Esophagus squamous epithelium (tissue), 5 donors: ENCODE results near the gene RERE. TPM values are rescaled to one million over a fixed set of nuclear protein-coding genes. Genes with fewer than 3 reads are reported as not detected.

Experiments used
- DNase-seq: peaks from one replicate; lab custom pipeline; 2025; lab: John Stamatoyannopoulos, UW
- H3K27ac ChIP-seq, 4 donors: fragments of 200-600 bp; sonication (generic); one replicate each; pipeline ENCODE4 v1.5.1; 2016 to 2019; ENCODE audit warnings: mild to moderate bottlenecking in 1 of 4
- H3K27me3 ChIP-seq, 4 donors: fragments of 200-600 bp; sonication (generic); 1 replicate in 3 of 4; 2 replicates in 1 of 4; pipeline versions ENCODE4 v1.5.1 to v1.6.0; 2017 to 2021; ENCODE audit warnings: antibody characterized with exemption in 1 of 4
- H3K36me3 ChIP-seq, 3 donors: fragments of 200-600 bp; sonication (generic); one replicate each; pipeline ENCODE4 v1.5.1; 2016 to 2019
- H3K4me1 ChIP-seq, 3 donors: fragments of 200-600 bp; sonication (generic); one replicate each; pipeline ENCODE4 v1.5.1; 2017 to 2019
- H3K4me3 ChIP-seq, 4 donors: fragments of 200-600 bp; sonication (generic); 1 replicate in 3 of 4; 2 replicates in 1 of 4; pipeline ENCODE4 v1.5.1; 2016 to 2019; ENCODE audit warnings: mild to moderate bottlenecking in 2 of 4, moderate library complexity in 1 of 4
- H3K9me3 ChIP-seq, 3 donors: fragments of 200-600 bp; sonication (generic); one replicate each; pipeline ENCODE4 v1.5.1; 2016 to 2019
- CTCF ChIP-seq, 6 experiments: fragments of 450-650 bp in 4 of 6; fragments of 200-600 bp in 2 of 6; sonication (generic) in 2 of 6; IDR thresholded peaks; one replicate each; pipeline ENCODE4 v1.5.1; 2016 to 2019; ENCODE audit warnings: antibody characterized with exemption in 6 of 6, mild to moderate bottlenecking in 4 of 6, moderate library complexity in 4 of 6
- POLR2A ChIP-seq, 4 donors: fragments of 450-650 bp; IDR thresholded peaks; one replicate each; pipeline ENCODE4 v1.6.1; 2017; ENCODE audit warnings: antibody characterized with exemption in 4 of 4, mild to moderate bottlenecking in 4 of 4, moderate library complexity in 3 of 4
- WGBS, 2 donors: methylation state at CpG; one replicate each; pipeline ENCODE4 v1.1.5; 2018; 5-methylcytosine and 5-hydroxymethylcytosine counted together
- intact Hi-C: fragments of 100-400 bp; cut with DNase I; formaldehyde crosslinking; loops from one replicate; pipeline ENCODE4 v1.15.0; 2022
- total RNA-seq, 4 donors: library from RNA; depleted of rRNA; stranded (reverse); fragments of >200 nt; gene quantifications; one replicate each; pipeline ENCODE4 v1.1.0, GENCODE V29; 2016
- donor health status: DM: yes; HTN: yes; CAD: no.

RERE gene
- total RNA-seq, 4 donors from 2014 or later = 27.5 to 56.6 (median 32.1) TPM

- H3K4me1 ChIP-seq = peaks cover 11 to 81% (median 30%) of the 10 kb centered on the region in 3 donors
- WGBS, 2 donors = 63 to 75% methylated on average over 6 of the region's 6 CpGs
Measured at GRCh38 chr1:8812081-8812480, 5.4 kb downstream of the RERE start.

GRCh38 chr1:8810987-8811386 lies 6.5 kb downstream of the RERE start:
- Histone ChIP-seq H3K36me3 (no peaks in the 10 kb centered on the region), H3K4me3 (no peak overlapping the region), H3K4me1 (peaks cover 11 to 71% (median 29%) of the 10 kb centered on the region in 3 donors), H3K27ac (no peak overlapping the region), H3K27me3 (no peaks in the 10 kb centered on the region), H3K9me3 (no peaks in the 10 kb centered on the region)
- 92 to 97% methylated on average over 4 of the region's 4 CpGs for WGBS, 2 donors
- intact Hi-C loops = no loop called here
- TF ChIP-seq POLR2A (IDR thresholded peaks at IDR 0.05) (no peak), CTCF (IDR thresholded peaks at IDR 0.05) (no peak)
- DNase-seq = no peak

More at GRCh38 chr1:8812081-8812480, 5.4 kb downstream of the RERE start:
- Histone ChIP-seq H3K4me3 (no peak overlapping the region), H3K27me3 (no peaks in the 10 kb centered on the region), H3K9me3 (no peaks in the 10 kb centered on the region), H3K36me3 (no peaks in the 10 kb centered on the region), H3K27ac (peak overlapping the region in 2 of 4 donors; percentile 16 to 98)
- DNase-seq = no peak
- intact Hi-C loops = no loop called here
- no peak for TF ChIP-seq CTCF (IDR thresholded peaks at IDR 0.05)
- no peak for TF ChIP-seq POLR2A (IDR thresholded peaks at IDR 0.05)

- intact Hi-C loops = no loop called here
- Histone ChIP-seq H3K4me3 (no peak overlapping the region), H3K27me3 (no peaks in the 10 kb centered on the region), H3K36me3 (no peaks in the 10 kb centered on the region), H3K9me3 (no peaks in the 10 kb centered on the region), H3K4me1 (peaks cover 3 to 54% (median 15%) of the 10 kb centered on the region in 3 donors), H3K27ac (no peak overlapping the region)
- 35 to 48% methylated on average over 1 of the region's 1 CpG for WGBS, 2 donors
- DNase-seq = no peak
- TF ChIP-seq CTCF (IDR thresholded peaks at IDR 0.05) = no peak
- TF ChIP-seq POLR2A (IDR thresholded peaks at IDR 0.05) = no peak
Measured at GRCh38 chr1:8809342-8809736, 8.1 kb downstream of the RERE start.

- 79 to 93% methylated on average over 5 to 8 of the region's 8 CpGs for WGBS, 2 donors
- no peak for DNase-seq
Measured at GRCh38 chr1:8807004-8807403, 10.4 kb downstream of the RERE start.

GRCh38 chr1:8800416-8800815 lies 17.0 kb downstream of the RERE start:
- H3K27ac ChIP-seq = no peak overlapping the region
- DNase-seq = no peak
- WGBS, 2 donors = 91 to 94% methylated on average over 5 of the region's 5 CpGs
- peaks cover 0 to 4% (median 0%) of the 10 kb centered on the region in 3 donors for H3K36me3 ChIP-seq
- intact Hi-C loops = no loop called here
- peaks cover 0 to 18% (median 6%) of the 10 kb centered on the region in 3 donors for H3K4me1 ChIP-seq
- TF ChIP-seq POLR2A (IDR thresholded peaks at IDR 0.05) (no peak), CTCF (IDR thresholded peaks at IDR 0.05) (no peak)
- no peaks in the 10 kb centered on the region for H3K9me3 ChIP-seq
- H3K4me3 ChIP-seq = no peak overlapping the region
- no peaks in the 10 kb centered on the region for H3K27me3 ChIP-seq

More at GRCh38 chr1:8807004-8807403, 10.4 kb downstream of the RERE start:
- H3K36me3 ChIP-seq = no peaks in the 10 kb centered on the region
- H3K9me3 ChIP-seq = no peaks in the 10 kb centered on the region
- no peak overlapping the region for H3K27ac ChIP-seq
- intact Hi-C loops = no loop called here
- no peaks in the 10 kb centered on the region for H3K27me3 ChIP-seq
- peaks cover 0 to 31% (median under 1%) of the 10 kb centered on the region in 3 donors for H3K4me1 ChIP-seq
- TF ChIP-seq CTCF (IDR thresholded peaks at IDR 0.05) (no peak), POLR2A (IDR thresholded peaks at IDR 0.05) (no peak)
- H3K4me3 ChIP-seq = no peak overlapping the region
